GM12892 (cell line): ENCODE data around the gene HDAC2.
"Not testable (repeated sequence)": the region's sequence is repeated elsewhere in the genome, so short reads cannot be mapped to it uniquely, and the experiment has no call there.

Source experiments
- DNase-seq: peaks from one replicate; pipeline ENCODE4 v3.0.0; 2011; ENCODE audit not compliant: insufficient read length
- FAIRE-seq: peaks from 2 replicates; lab custom pipeline; 2011; peaks lifted over from hg19 to GRCh38; lab: Jason Lieb, UNC
- POLR2A ChIP-seq: IDR thresholded peaks from 2 replicates; pipeline ENCODE4 v1.6.1; 2011; ENCODE audit warnings: low read depth, low read length, control low read depth
- POLR2AphosphoS5 ChIP-seq: IDR thresholded peaks from 2 replicates; pipeline ENCODE4 v1.6.1; 2011; ENCODE audit warnings: low read depth, low read length, control low read depth
- TAF1 ChIP-seq: IDR thresholded peaks from 2 replicates; pipeline ENCODE4 v1.6.1; 2011; ENCODE audit warnings: low read depth, mild to moderate bottlenecking, control low read depth, low read length, borderline replicate concordance

Gene HDAC2

GRCh38 chr6:113997116-113997515, 26.2 kb upstream of the HDAC2 start:
- no peak for TF ChIP-seq POLR2AphosphoS5
- no peak for DNase-seq
- FAIRE-seq, result no peak

GRCh38 chr6:113995634-113996033, 24.7 kb upstream of the HDAC2 start:
- no peak for FAIRE-seq

GRCh38 chr6:113994934-113995342, 24.0 kb upstream of the HDAC2 start:
- FAIRE-seq (peak; percentile 51), DNase-seq (peak; percentile 12)
- TF ChIP-seq TAF1 (no peak), POLR2AphosphoS5 (no peak), POLR2A (no peak)

More at GRCh38 chr6:113995634-113996033, 24.7 kb upstream of the HDAC2 start:
- DNase-seq, result no peak
- TF ChIP-seq POLR2AphosphoS5 (no peak), TAF1 (no peak), POLR2A (no peak)

- TF ChIP-seq TAF1 (no peak), POLR2A (no peak), POLR2AphosphoS5 (no peak)
- FAIRE-seq, result no peak
Measured at GRCh38 chr6:113989675-113990074, 18.7 kb upstream of the HDAC2 start.

GRCh38 chr6:113982675-113983074, 11.7 kb upstream of the HDAC2 start:
- not testable (repeated sequence) for FAIRE-seq, DNase-seq

More at GRCh38 chr6:113989675-113990074, 18.7 kb upstream of the HDAC2 start:
- no peak for DNase-seq

- TF ChIP-seq POLR2A (no peak), POLR2AphosphoS5 (no peak), TAF1 (no peak)
- no peak for FAIRE-seq
- no peak for DNase-seq
Measured at GRCh38 chr6:113982055-113982550, 11.2 kb upstream of the HDAC2 start.

- FAIRE-seq (peak; percentile 46), DNase-seq (no peak)
- TF ChIP-seq POLR2A (no peak), TAF1 (no peak), POLR2AphosphoS5 (no peak)
Measured at GRCh38 chr6:113980937-113981554, 10.1 kb upstream of the HDAC2 start.

GRCh38 chr6:113979937-113980336, 9.0 kb upstream of the HDAC2 start:
- FAIRE-seq (no peak), DNase-seq (no peak)
- TF ChIP-seq POLR2A (no peak), TAF1 (no peak), POLR2AphosphoS5 (no peak)

GRCh38 chr6:113978084-113978675, 7.2 kb upstream of the HDAC2 start:
- FAIRE-seq, result no peak
- no peak for DNase-seq

GRCh38 chr6:113976806-113977205, 5.9 kb upstream of the HDAC2 start:
- FAIRE-seq, result no peak
- DNase-seq, result no peak
- no peak for TF ChIP-seq POLR2AphosphoS5
- TF ChIP-seq TAF1, result no peak
- TF ChIP-seq POLR2A, result no peak

More at GRCh38 chr6:113978084-113978675, 7.2 kb upstream of the HDAC2 start:
- TF ChIP-seq POLR2AphosphoS5, result no peak
- no peak for TF ChIP-seq POLR2A
- no peak for TF ChIP-seq TAF1

- TF ChIP-seq POLR2AphosphoS5 (no peak), TAF1 (no peak), POLR2A (no peak)
- DNase-seq (no peak), FAIRE-seq (peak; percentile 46)
Measured at GRCh38 chr6:113971741-113972140, 793 bp upstream of the HDAC2 start.

GRCh38 chr6:113969888-113970804, 802 bp downstream of the HDAC2 start:
- FAIRE-seq (peak; percentile 94), DNase-seq (peak; percentile 35)
- TF ChIP-seq POLR2AphosphoS5, result no peak
- TF ChIP-seq POLR2A, result no peak
